RWPE2 (cell line): ENCODE measurements around the gene CRTAC1.

ENCODE experiments used
- ATAC-seq: fragments of 200-7000 bp; cut with Tn5 transposase; 3 replicates; pipeline ENCODE4 v1.9.1; 2021; ENCODE audit warnings: low read depth
- DNase-seq: peaks from one replicate; pipeline ENCODE4 v3.0.0-alpha.2; 2020; ENCODE audit warnings: low spot score
- H3K27ac ChIP-seq: fragments of 450-650 bp; 2 replicates; pipeline ENCODE4 v1.5.1; 2017; ENCODE audit warnings: mild to moderate bottlenecking; ENCODE audit not compliant: poor library complexity, severe bottlenecking
- H3K27me3 ChIP-seq: fragments of 250-450 bp; sonication (Bioruptor Pico); 2 replicates; pipeline ENCODE4 v1.5.1; 2021; ENCODE audit warnings: mild to moderate bottlenecking, moderate library complexity; ENCODE audit not compliant: insufficient read depth, poor library complexity, severe bottlenecking
- H3K36me3 ChIP-seq: fragments of 250-450 bp; sonication (Bioruptor Pico); 2 replicates; pipeline ENCODE4 v1.5.1; 2020; ENCODE audit warnings: low read depth, mild to moderate bottlenecking, moderate library complexity
- H3K4me1 ChIP-seq: fragments of 250-450 bp; sonication (Bioruptor Pico); 2 replicates; pipeline ENCODE4 v1.5.1; 2021; ENCODE audit warnings: mild to moderate bottlenecking, moderate library complexity; ENCODE audit not compliant: insufficient read depth, poor library complexity, severe bottlenecking
- H3K4me3 ChIP-seq: fragments of 250-450 bp; sonication (Bioruptor Pico); 2 replicates; pipeline ENCODE4 v1.5.1; 2021; ENCODE audit warnings: mild to moderate bottlenecking, moderate library complexity; ENCODE audit not compliant: severe bottlenecking
- H3K9me3 ChIP-seq: fragments of 250-450 bp; sonication (Bioruptor Pico); 2 replicates; pipeline ENCODE4 v1.5.1; 2021; ENCODE audit warnings: mild to moderate bottlenecking, moderate library complexity; ENCODE audit not compliant: severe bottlenecking
- CTCF ChIP-seq: fragments of 450-650 bp; IDR thresholded peaks from one replicate; pipeline ENCODE4 v1.5.1; 2017; ENCODE audit warnings: mild to moderate bottlenecking, moderate library complexity; ENCODE audit not compliant: poor library complexity, severe bottlenecking

Gene CRTAC1

GRCh38 chr10:98039690-98040381 is 9.4 kb upstream of the CRTAC1 start:
- H3K9me3 ChIP-seq, result no peaks in the 10 kb centered on the region
- ATAC-seq (0 out of 3 replicates have a peak, but pooled peaks have one; percentile 36), DNase-seq (no peak)
- no peak overlapping the region for H3K4me3 ChIP-seq
- no peak for TF ChIP-seq CTCF
- no peaks in the 10 kb centered on the region for H3K36me3 ChIP-seq
- H3K27me3 ChIP-seq, result peaks cover 49% of the 10 kb centered on the region
- no peaks in the 10 kb centered on the region for H3K4me1 ChIP-seq
- H3K27ac ChIP-seq, result no peak overlapping the region

- Histone ChIP-seq H3K27ac (no peak overlapping the region), H3K27me3 (peaks cover 62% of the 10 kb centered on the region), H3K4me3 (no peak overlapping the region), H3K9me3 (no peaks in the 10 kb centered on the region), H3K4me1 (no peaks in the 10 kb centered on the region), H3K36me3 (no peaks in the 10 kb centered on the region)
- ATAC-seq (no peak), DNase-seq (no peak)
- no peak for TF ChIP-seq CTCF
These were observed 7.9 kb upstream of the CRTAC1 start for GRCh38 chr10:98038288-98038687.

GRCh38 chr10:98035599-98035998 is 5.2 kb upstream of the CRTAC1 start:
- Histone ChIP-seq H3K4me3 (no peak overlapping the region), H3K9me3 (no peaks in the 10 kb centered on the region), H3K4me1 (no peaks in the 10 kb centered on the region), H3K27me3 (peaks cover 83% of the 10 kb centered on the region), H3K36me3 (no peaks in the 10 kb centered on the region), H3K27ac (no peak overlapping the region)
- TF ChIP-seq CTCF, result no peak
- no peak for DNase-seq
- no peak for ATAC-seq

- Histone ChIP-seq H3K36me3 (no peaks in the 10 kb centered on the region), H3K4me3 (no peak overlapping the region), H3K27me3 (peaks cover 91% of the 10 kb centered on the region), H3K9me3 (no peaks in the 10 kb centered on the region), H3K4me1 (no peaks in the 10 kb centered on the region), H3K27ac (no peak overlapping the region)
- DNase-seq (no peak), ATAC-seq (no peak)
- no peak for TF ChIP-seq CTCF
These were observed 3.1 kb upstream of the CRTAC1 start for GRCh38 chr10:98033515-98033914.

GRCh38 chr10:98031440-98031839 is 1.0 kb upstream of the CRTAC1 start:
- TF ChIP-seq CTCF, result no peak
- no peak for DNase-seq
- peaks cover 81% of the 10 kb centered on the region for H3K27me3 ChIP-seq
- H3K4me1 ChIP-seq, result no peaks in the 10 kb centered on the region
- no peaks in the 10 kb centered on the region for H3K9me3 ChIP-seq
- no peak for ATAC-seq
- H3K27ac ChIP-seq, result no peak overlapping the region
- no peak overlapping the region for H3K4me3 ChIP-seq
- no peaks in the 10 kb centered on the region for H3K36me3 ChIP-seq
